Measurements from ENCODE around the gene SUGP1.
"Not testable (repeated sequence)": the region's sequence is repeated elsewhere in the genome, so short reads cannot be mapped to it uniquely, and the experiment has no call there.

The SUGP1 gene

GRCh38 chr19:19258589-19259338, 61.5 kb downstream of the SUGP1 start:
- H3K4me3 Mint-ChIP-seq, result no peak overlapping the region

GRCh38 chr19:19257836-19258588, 62.3 kb downstream of the SUGP1 start:
- peaks cover 46% of the 10 kb centered on the region for H3K27me3 Mint-ChIP-seq
- peaks cover 3% of the 10 kb centered on the region for H3K9me3 Mint-ChIP-seq
- DNase-seq (ENCODE audit: low spot score in 2 of 2), result no peak
- no peak for ATAC-seq (ENCODE audit: low read depth)
- H3K27ac Mint-ChIP-seq, result no peak overlapping the region
- H3K4me1 Mint-ChIP-seq, result peaks cover 13% of the 10 kb centered on the region
- peaks cover 6% of the 10 kb centered on the region for H3K36me3 Mint-ChIP-seq
- no peak overlapping the region for H3K4me3 Mint-ChIP-seq

More at GRCh38 chr19:19258589-19259338, 61.5 kb downstream of the SUGP1 start:
- Mint-ChIP-seq H3K27me3 (peaks cover 43% of the 10 kb centered on the region), H3K9me3 (peaks cover 3% of the 10 kb centered on the region), H3K4me1 (peaks cover 13% of the 10 kb centered on the region), H3K36me3 (peaks cover 6% of the 10 kb centered on the region), H3K27ac (no peak overlapping the region)
- DNase-seq (ENCODE audit: low spot score in 2 of 2), result no peak
- ATAC-seq (ENCODE audit: low read depth), result no peak

- ATAC-seq (ENCODE audit: low read depth) (no peak), DNase-seq (ENCODE audit: low spot score in 2 of 2) (no peak)
- Mint-ChIP-seq H3K4me3 (no peak overlapping the region), H3K27me3 (peaks cover 44% of the 10 kb centered on the region), H3K27ac (no peak overlapping the region), H3K36me3 (peaks cover 6% of the 10 kb centered on the region), H3K9me3 (peaks cover 3% of the 10 kb centered on the region), H3K4me1 (peaks cover 9% of the 10 kb centered on the region)
These were observed 63.2 kb downstream of the SUGP1 start for GRCh38 chr19:19257137-19257536.

- H3K9me3 Mint-ChIP-seq, result peaks cover 3% of the 10 kb centered on the region
- peaks cover 45% of the 10 kb centered on the region for H3K27me3 Mint-ChIP-seq
- H3K36me3 Mint-ChIP-seq, result peaks cover 5% of the 10 kb centered on the region
- no peak overlapping the region for H3K4me3 Mint-ChIP-seq
- ATAC-seq (ENCODE audit: low read depth), result no peak
- DNase-seq (ENCODE audit: low spot score in 2 of 2), result no peak
- H3K4me1 Mint-ChIP-seq, result peaks cover 5% of the 10 kb centered on the region
- H3K27ac Mint-ChIP-seq, result no peak overlapping the region
These were observed 64.0 kb downstream of the SUGP1 start for GRCh38 chr19:19256072-19256969.

GRCh38 chr19:19253409-19253808, 66.9 kb downstream of the SUGP1 start:
- H3K4me3 Mint-ChIP-seq; H3K27ac Mint-ChIP-seq; DNase-seq (ENCODE audit: low spot score in 2 of 2); H3K36me3 Mint-ChIP-seq; H3K9me3 Mint-ChIP-seq; H3K4me1 Mint-ChIP-seq; ATAC-seq (ENCODE audit: low read depth): not testable (repeated sequence)
- peaks cover 41% of the 10 kb centered on the region for H3K27me3 Mint-ChIP-seq

GRCh38 chr19:19250196-19250801, 70.0 kb downstream of the SUGP1 start:
- DNase-seq (ENCODE audit: low spot score in 2 of 2), result no peak
- Mint-ChIP-seq H3K4me3 (no peak overlapping the region), H3K4me1 (no peaks in the 10 kb centered on the region), H3K27me3 (peaks cover 32% of the 10 kb centered on the region), H3K27ac (no peak overlapping the region), H3K9me3 (no peaks in the 10 kb centered on the region), H3K36me3 (peaks cover 2% of the 10 kb centered on the region)
- no peak for ATAC-seq (ENCODE audit: low read depth)

GRCh38 chr19:19240476-19240875, 79.8 kb downstream of the SUGP1 start:
- DNase-seq (ENCODE audit: low spot score in 2 of 2), result no peak
- H3K4me3 Mint-ChIP-seq, result no peak overlapping the region
- no peak for ATAC-seq (ENCODE audit: low read depth)
- H3K27ac Mint-ChIP-seq, result no peak overlapping the region
- H3K36me3 Mint-ChIP-seq, result peaks cover 2% of the 10 kb centered on the region
- H3K4me1 Mint-ChIP-seq, result no peaks in the 10 kb centered on the region
- H3K27me3 Mint-ChIP-seq, result peaks cover 21% of the 10 kb centered on the region
- peaks cover 4% of the 10 kb centered on the region for H3K9me3 Mint-ChIP-seq

- H3K27ac Mint-ChIP-seq, result no peak overlapping the region
- H3K9me3 Mint-ChIP-seq, result peaks cover 4% of the 10 kb centered on the region
- H3K27me3 Mint-ChIP-seq, result peaks cover 21% of the 10 kb centered on the region
- ATAC-seq (ENCODE audit: low read depth) (no peak), DNase-seq (ENCODE audit: low spot score in 2 of 2) (no peak)
- H3K36me3 Mint-ChIP-seq, result peaks cover 2% of the 10 kb centered on the region
- no peak overlapping the region for H3K4me3 Mint-ChIP-seq
- no peaks in the 10 kb centered on the region for H3K4me1 Mint-ChIP-seq
These were observed 80.6 kb downstream of the SUGP1 start for GRCh38 chr19:19239675-19240074.

GRCh38 chr19:19238126-19238894, 82.0 kb downstream of the SUGP1 start:
- no peak overlapping the region for H3K4me3 Mint-ChIP-seq
- ATAC-seq (ENCODE audit: low read depth) (no peak), DNase-seq (ENCODE audit: low spot score in 2 of 2) (no peak)
- H3K27me3 Mint-ChIP-seq, result peaks cover 21% of the 10 kb centered on the region
- no peaks in the 10 kb centered on the region for H3K4me1 Mint-ChIP-seq
- no peak overlapping the region for H3K27ac Mint-ChIP-seq
- H3K9me3 Mint-ChIP-seq, result peaks cover 4% of the 10 kb centered on the region
- H3K36me3 Mint-ChIP-seq, result peaks cover 2% of the 10 kb centered on the region

GRCh38 chr19:19236173-19236572, 84.1 kb downstream of the SUGP1 start:
- no peak for ATAC-seq (ENCODE audit: low read depth)
- no peak overlapping the region for H3K27ac Mint-ChIP-seq
- H3K4me1 Mint-ChIP-seq, result no peaks in the 10 kb centered on the region
- H3K27me3 Mint-ChIP-seq, result peaks cover 24% of the 10 kb centered on the region
- H3K9me3 Mint-ChIP-seq, result peaks cover 5% of the 10 kb centered on the region
- no peak overlapping the region for H3K4me3 Mint-ChIP-seq
- peaks cover 2% of the 10 kb centered on the region for H3K36me3 Mint-ChIP-seq
- DNase-seq (ENCODE audit: low spot score in 2 of 2), result no peak

GRCh38 chr19:19234220-19234816, 86.0 kb downstream of the SUGP1 start:
- H3K36me3 Mint-ChIP-seq, result peaks cover 2% of the 10 kb centered on the region
- DNase-seq (ENCODE audit: low spot score in 2 of 2) (no peak), ATAC-seq (ENCODE audit: low read depth) (no peak)
- H3K4me3 Mint-ChIP-seq, result no peak overlapping the region
- peaks cover 5% of the 10 kb centered on the region for H3K9me3 Mint-ChIP-seq
- H3K4me1 Mint-ChIP-seq, result no peaks in the 10 kb centered on the region
- H3K27me3 Mint-ChIP-seq, result peaks cover 12% of the 10 kb centered on the region
- H3K27ac Mint-ChIP-seq, result no peak overlapping the region

- no peak for ATAC-seq (ENCODE audit: low read depth)
- Mint-ChIP-seq H3K4me3 (no peak overlapping the region), H3K27ac (no peak overlapping the region), H3K27me3 (peaks cover 14% of the 10 kb centered on the region), H3K4me1 (no peaks in the 10 kb centered on the region), H3K36me3 (peaks cover 2% of the 10 kb centered on the region), H3K9me3 (peaks cover 5% of the 10 kb centered on the region)
- no peak for DNase-seq (ENCODE audit: low spot score in 2 of 2)
These were observed 88.0 kb downstream of the SUGP1 start for GRCh38 chr19:19232261-19232721.

GRCh38 chr19:19230999-19231398, 89.3 kb downstream of the SUGP1 start:
- DNase-seq (ENCODE audit: low spot score in 2 of 2) (no peak), ATAC-seq (ENCODE audit: low read depth) (no peak)
- Mint-ChIP-seq H3K4me3 (no peak overlapping the region), H3K4me1 (no peaks in the 10 kb centered on the region), H3K27ac (no peak overlapping the region), H3K9me3 (peaks cover 1% of the 10 kb centered on the region), H3K27me3 (peaks cover 16% of the 10 kb centered on the region), H3K36me3 (peaks cover under 1% of the 10 kb centered on the region)

All from memory B cell (primary cell).